G401 (cell line): ENCODE data around the gene SLC66A3. TPM values are rescaled to one million over a fixed set of nuclear protein-coding genes. Genes with fewer than 3 reads are reported as not detected.
"Not testable (repeated sequence)": the region's sequence is repeated elsewhere in the genome, so short reads cannot be mapped to it uniquely, and the experiment has no call there.

Source experiments
- DNase-seq: peaks from one replicate; pipeline ENCODE4 v3.0.0-alpha.2; 2015; ENCODE audit warnings: low spot score
- in situ Hi-C: cut with HindIII; loops from 2 replicates; pipeline ENCODE4 v1.10.0; 2016; ENCODE audit warnings: low sequenced_read_pairs, mixed read lengths
- total RNA-seq: library from RNA; depleted of rRNA; stranded (reverse); fragments of >200 nt; shearing (Covaris generic); gene quantifications from 2 replicates; pipeline ENCODE4 v1.2.3, GENCODE V29; 2014

Gene SLC66A3
- total RNA-seq, 1 experiment from 2014 or later, result 25.2 TPM

- in situ Hi-C loops, result no loop called here
These were observed 4.4 kb downstream of the SLC66A3 start for GRCh38 chr2:11159574-11160170.

DNA sequence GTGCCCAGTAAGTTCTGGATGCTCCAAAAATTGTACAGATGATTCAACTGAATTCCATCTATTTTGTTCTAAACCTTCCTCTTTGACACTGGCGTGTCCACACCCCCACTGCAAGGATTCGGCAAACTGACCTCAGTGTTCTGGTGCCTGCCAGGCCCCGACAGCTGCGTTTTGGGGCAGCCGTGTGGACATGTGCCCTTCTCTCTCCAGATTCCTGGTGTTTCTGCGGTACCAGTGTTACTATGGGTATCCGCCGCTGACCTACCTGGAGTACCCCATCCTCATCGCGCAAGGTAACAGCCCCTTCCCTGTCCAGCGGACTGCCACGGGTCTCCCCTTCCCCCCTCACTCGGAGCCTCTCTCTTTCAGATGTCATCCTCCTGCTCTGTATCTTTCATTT, 5.0 kb downstream of the SLC66A3 start:
- DNase-seq, result no peak
- in situ Hi-C loops, result no loop called here

More at GRCh38 chr2:11159574-11160170, 4.4 kb downstream of the SLC66A3 start:
- DNase-seq, result no peak

DNA sequence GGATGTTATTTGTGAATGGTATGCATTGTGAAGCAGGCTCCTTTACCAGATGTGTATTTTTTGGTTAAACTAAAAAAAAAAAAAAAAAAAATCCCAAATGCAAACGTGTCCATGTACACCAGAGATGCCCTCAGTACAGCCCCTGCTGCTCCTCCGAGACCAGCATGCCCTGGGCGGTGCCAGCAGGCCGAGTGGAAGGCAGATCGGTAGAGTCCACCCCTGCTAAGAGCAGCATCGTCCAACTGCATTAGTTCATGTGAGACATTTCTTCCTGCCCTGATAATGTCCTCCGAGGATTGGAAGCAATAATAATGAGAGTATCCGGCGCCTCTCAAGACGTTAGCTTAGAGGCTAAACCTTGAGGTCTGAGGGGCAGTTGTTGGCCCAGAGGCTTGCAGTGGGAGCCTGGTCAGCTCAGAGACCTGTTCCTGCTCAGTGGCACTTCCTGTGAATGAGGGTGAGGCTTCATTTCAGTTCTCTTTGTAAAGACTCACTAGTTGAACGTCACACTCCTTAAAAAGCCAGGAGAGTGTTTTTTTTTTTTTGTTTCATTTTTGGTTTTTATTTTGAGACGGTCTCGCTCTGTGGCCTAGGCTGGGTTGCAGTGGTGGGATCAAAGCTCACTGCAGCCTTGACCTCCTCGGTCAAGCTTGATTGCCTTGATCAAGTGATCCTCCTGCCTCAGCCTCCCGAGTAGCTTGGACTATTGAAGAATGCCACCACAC, 5.6 kb downstream of the SLC66A3 start:
- in situ Hi-C loops, result no loop called here
- no peak for DNase-seq

DNA sequence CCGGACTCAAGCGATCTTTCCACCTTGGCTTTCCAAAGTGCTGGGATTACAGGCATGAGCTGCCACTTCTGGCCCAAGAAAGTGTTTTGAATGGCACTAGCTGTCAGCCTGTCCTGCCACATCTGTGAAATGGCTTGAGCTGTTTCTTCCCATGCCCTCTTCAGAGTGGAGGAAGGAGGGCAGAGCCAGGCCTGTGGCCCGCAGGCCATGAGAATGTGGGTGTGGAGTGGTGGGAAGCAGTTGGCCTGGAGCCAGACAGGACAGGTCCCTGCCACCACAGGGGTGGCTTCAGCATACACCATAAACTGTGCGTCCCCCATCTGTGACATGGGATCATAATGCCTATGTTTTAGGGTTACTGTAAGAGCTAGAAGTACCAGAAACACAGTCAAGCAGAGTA, 6.5 kb downstream of the SLC66A3 start:
- DNase-seq, result no peak
- in situ Hi-C loops, result no loop called here

GRCh38 chr2:11163439-11164317, 8.4 kb downstream of the SLC66A3 start:
- no peak for DNase-seq
- in situ Hi-C loops, result no loop called here

- not testable (repeated sequence) for DNase-seq
These were observed 9.8 kb downstream of the SLC66A3 start for GRCh38 chr2:11165046-11165445.

GRCh38 chr2:11166476-11166875, 11.2 kb downstream of the SLC66A3 start:
- no peak for DNase-seq
- in situ Hi-C loops, result no loop called here

More at GRCh38 chr2:11165046-11165445, 9.8 kb downstream of the SLC66A3 start:
- in situ Hi-C loops, result not testable (repeated sequence)

DNA sequence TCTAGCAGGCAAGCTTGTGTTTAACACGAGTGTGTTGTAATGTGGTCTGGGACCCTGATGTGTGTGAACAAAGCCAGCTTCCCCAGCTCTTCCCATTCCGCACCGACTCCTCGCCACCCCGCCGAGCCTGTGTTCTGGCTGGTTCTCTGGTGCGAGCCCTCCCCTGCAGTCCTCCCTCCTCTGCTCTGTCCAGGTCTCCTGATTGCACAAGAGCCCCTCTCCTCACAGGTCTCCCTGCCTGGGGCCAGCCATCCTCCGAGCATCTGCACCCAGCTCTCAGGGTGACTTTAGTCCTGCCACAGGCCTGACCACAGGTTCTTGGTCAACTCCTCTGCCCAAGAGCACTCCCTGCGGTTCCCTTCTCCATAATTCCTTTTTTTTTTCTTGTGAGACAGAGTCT, 13.2 kb downstream of the SLC66A3 start:
- DNase-seq, result no peak
- in situ Hi-C loops, result no loop called here

GRCh38 chr2:11169333-11169732, 14.1 kb downstream of the SLC66A3 start:
- in situ Hi-C loops, result no loop called here
- DNase-seq, result no peak

DNA sequence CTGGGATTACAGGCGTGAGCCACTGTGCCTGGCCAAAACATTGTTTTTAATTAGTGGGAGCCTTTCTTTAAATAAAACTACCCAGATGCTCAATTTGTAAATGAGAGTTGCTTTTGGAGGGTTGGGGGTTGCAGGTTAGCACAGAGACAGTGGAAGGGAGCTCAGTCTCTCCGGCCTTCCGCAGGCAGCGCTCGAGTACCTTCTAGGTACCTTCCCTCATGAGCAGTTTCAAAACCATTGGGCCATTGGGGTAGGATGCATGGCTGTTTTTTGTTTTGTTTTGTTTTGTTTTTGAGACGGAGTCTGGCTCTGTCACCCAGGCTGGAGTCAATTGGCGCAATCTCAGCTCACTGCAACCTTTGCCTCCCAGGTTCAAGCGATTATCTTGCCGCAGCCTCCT, 19.0 kb downstream of the SLC66A3 start:
- no peak for DNase-seq
- in situ Hi-C loops, result no loop called here

DNA sequence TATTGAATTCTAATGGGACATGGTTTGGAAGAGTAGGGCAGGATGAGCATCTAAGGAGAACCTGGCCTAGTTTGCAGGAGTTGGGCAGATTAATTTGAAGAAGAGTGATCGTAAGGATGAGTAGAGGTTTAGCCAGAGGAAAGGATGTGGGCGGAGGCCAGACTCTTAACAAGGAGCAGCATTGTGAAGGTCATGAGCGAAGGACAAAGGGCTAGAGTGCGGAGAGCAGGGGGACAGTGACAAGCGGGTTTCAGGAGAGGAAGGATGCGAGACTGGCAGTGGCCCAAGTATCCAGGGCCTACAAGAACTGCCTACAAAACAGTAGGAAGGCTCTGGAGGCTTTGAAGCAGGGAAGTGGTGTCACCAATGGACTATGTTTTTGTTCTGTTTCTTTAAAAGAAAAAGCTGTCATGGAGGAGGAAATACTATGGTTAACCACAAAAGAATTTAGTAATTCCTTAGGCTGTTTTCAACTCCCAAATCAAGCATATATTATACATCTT, 20.1 kb downstream of the SLC66A3 start:
- DNase-seq, result peak; percentile 37
- in situ Hi-C loops, result no loop called here

GRCh38 chr2:11177871-11178690, 22.8 kb downstream of the SLC66A3 start:
- in situ Hi-C loops, result no loop called here

DNA sequence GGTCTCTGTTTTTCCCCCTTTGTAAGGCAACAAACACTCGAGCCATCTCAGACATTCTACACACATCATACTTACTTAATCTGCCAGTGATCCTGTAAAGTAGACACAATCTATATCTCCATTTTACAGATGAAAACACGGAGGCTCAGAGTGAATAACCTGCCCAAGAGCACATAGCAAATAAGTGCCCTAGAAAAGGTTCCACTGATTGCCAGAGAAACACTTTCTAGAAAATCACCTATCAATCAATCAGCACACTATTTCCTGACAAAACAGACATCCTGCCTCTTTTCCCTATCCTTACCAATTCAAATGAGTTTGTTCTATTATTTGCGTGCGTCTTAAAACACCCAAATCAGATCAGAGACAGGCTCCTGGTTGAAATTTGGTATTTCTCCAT, 23.9 kb downstream of the SLC66A3 start:
- no peak for DNase-seq
- in situ Hi-C loops, result no loop called here

More at GRCh38 chr2:11177871-11178690, 22.8 kb downstream of the SLC66A3 start:
- DNase-seq, result peak; percentile 34

- DNase-seq, result no peak
- in situ Hi-C loops, result no loop called here
These were observed 24.6 kb downstream of the SLC66A3 start for GRCh38 chr2:11179899-11180298.

DNA sequence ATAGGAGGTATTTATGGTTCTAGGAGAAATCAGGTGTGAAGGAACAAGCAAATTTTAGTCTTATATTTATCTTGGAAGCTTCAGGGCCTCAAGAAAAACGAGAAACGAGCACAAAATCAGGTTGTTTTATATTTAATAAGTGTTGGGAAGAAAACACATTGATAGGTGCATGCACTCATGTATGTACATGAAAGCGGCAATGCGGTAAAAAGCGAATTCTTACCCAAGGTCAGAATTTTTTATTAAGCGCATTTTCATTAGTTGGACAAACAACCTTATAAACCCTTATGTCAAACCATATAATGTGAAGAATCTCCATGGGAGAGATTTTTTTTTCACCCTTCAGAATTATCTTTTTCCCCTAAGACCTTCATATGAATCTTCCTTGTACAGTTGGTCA, 25.4 kb downstream of the SLC66A3 start:
- DNase-seq, result no peak
- in situ Hi-C loops, result no loop called here

- in situ Hi-C loops, result no loop called here
- DNase-seq, result no peak
These were observed 27.7 kb downstream of the SLC66A3 start for GRCh38 chr2:11182951-11183350.

- no peak for DNase-seq
- in situ Hi-C loops, result no loop called here
These were observed 30.9 kb downstream of the SLC66A3 start for GRCh38 chr2:11186145-11186544.

GRCh38 chr2:11187083-11187619, 31.9 kb downstream of the SLC66A3 start:
- in situ Hi-C loops, result no loop called here

GRCh38 chr2:11187731-11188130, 32.5 kb downstream of the SLC66A3 start:
- DNase-seq, result no peak
- in situ Hi-C loops, result no loop called here

More at GRCh38 chr2:11187083-11187619, 31.9 kb downstream of the SLC66A3 start:
- DNase-seq, result no peak
